KMS-11 (cell line): ENCODE data around the gene DOK7.

Experiments used
- H2AFZ ChIP-seq: fragments of 200-600 bp; sonication (generic); 2 replicates; pipeline ENCODE4 v1.6.1; 2016; ENCODE audit warnings: antibody characterized with exemption, mixed run types, low read depth
- H3K27ac ChIP-seq: fragments of 200-600 bp; sonication (generic); 2 replicates; pipeline ENCODE4 v1.6.1; 2016; ENCODE audit warnings: mild to moderate bottlenecking, mixed run types
- H3K27me3 ChIP-seq: fragments of 200-600 bp; sonication (generic); 2 replicates; pipeline ENCODE4 v1.6.1; 2017; ENCODE audit warnings: mild to moderate bottlenecking, low read depth, mixed run types, moderate library complexity; ENCODE audit not compliant: insufficient read depth
- H3K36me3 ChIP-seq: fragments of 200-600 bp; sonication (generic); 2 replicates; pipeline ENCODE4 v1.6.1; 2017; ENCODE audit warnings: mild to moderate bottlenecking, mixed run types; ENCODE audit not compliant: insufficient read depth
- H3K4me1 ChIP-seq: fragments of 200-600 bp; sonication (generic); 2 replicates; pipeline ENCODE4 v1.6.1; 2016; ENCODE audit warnings: mild to moderate bottlenecking, low read depth, mixed run types; ENCODE audit not compliant: poor library complexity, severe bottlenecking
- H3K4me2 ChIP-seq: fragments of 200-600 bp; sonication (generic); 2 replicates; pipeline ENCODE4 v1.7.0; 2016; ENCODE audit warnings: mild to moderate bottlenecking, mixed run types
- H3K4me3 ChIP-seq: fragments of 200-600 bp; sonication (generic); IDR thresholded peaks from 2 replicates; pipeline ENCODE4 v1.6.1; 2017; ENCODE audit warnings: low read depth, low read length, mixed read lengths; ENCODE audit not compliant: insufficient read depth
- H3K79me2 ChIP-seq: fragments of 200-600 bp; sonication (generic); 2 replicates; pipeline ENCODE4 v1.6.1; 2016; ENCODE audit warnings: low read depth, mixed run types; ENCODE audit not compliant: insufficient read depth
- H3K9ac ChIP-seq: fragments of 200-600 bp; sonication (generic); 2 replicates; pipeline ENCODE4 v1.6.1; 2016; ENCODE audit warnings: mild to moderate bottlenecking, mixed run types
- H4K20me1 ChIP-seq: fragments of 200-600 bp; sonication (generic); 2 replicates; pipeline ENCODE4 v1.6.1; 2016; ENCODE audit warnings: mild to moderate bottlenecking, mixed run types; ENCODE audit not compliant: insufficient read depth
- TF ChIP-seq, protein P1 (sequence below): fragments of 200-600 bp; sonication (generic); conservative IDR thresholded peaks from 2 replicates; pipeline ENCODE4 v1.6.1; 2017; ENCODE audit warnings: low read depth, mild to moderate bottlenecking, antibody characterized with exemption, low read length, moderate library complexity, mixed read lengths

Gene DOK7

DNA sequence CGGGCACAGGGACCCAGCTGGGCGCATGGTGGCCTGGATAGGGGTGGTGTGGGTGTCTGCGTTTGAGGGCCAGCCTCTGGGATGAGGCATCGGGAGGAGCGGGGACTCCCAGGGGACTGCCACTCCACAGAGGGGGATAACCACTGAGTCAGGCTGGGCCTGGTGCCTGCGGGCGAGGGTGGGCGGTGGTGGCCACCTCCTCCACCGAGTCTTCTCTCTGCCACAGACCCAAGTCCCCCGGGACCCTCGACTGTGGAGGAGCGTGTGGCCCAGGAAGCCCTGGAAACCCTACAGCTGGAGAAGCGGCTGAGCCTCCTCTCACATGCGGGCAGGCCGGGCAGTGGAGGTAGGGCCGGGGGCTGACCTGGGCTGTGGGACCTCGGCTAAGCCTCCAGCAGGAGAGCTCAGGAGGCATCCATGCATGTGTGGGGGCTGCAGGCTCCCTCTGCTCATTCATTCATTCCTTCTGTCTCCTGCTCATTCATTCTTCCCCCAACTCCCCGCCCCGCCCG, 26.4 kb downstream of the DOK7 start:
- no peak overlapping the region for H3K27ac ChIP-seq
- no peak overlapping the region for H3K4me2 ChIP-seq
- TF ChIP-seq, protein P1, sequence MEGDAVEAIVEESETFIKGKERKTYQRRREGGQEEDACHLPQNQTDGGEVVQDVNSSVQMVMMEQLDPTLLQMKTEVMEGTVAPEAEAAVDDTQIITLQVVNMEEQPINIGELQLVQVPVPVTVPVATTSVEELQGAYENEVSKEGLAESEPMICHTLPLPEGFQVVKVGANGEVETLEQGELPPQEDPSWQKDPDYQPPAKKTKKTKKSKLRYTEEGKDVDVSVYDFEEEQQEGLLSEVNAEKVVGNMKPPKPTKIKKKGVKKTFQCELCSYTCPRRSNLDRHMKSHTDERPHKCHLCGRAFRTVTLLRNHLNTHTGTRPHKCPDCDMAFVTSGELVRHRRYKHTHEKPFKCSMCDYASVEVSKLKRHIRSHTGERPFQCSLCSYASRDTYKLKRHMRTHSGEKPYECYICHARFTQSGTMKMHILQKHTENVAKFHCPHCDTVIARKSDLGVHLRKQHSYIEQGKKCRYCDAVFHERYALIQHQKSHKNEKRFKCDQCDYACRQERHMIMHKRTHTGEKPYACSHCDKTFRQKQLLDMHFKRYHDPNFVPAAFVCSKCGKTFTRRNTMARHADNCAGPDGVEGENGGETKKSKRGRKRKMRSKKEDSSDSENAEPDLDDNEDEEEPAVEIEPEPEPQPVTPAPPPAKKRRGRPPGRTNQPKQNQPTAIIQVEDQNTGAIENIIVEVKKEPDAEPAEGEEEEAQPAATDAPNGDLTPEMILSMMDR: no peak
- H2AFZ ChIP-seq: no peak overlapping the region
- no peak overlapping the region for H3K4me3 ChIP-seq
- no peaks in the 10 kb centered on the region for H3K4me1 ChIP-seq
- no peaks in the 10 kb centered on the region for H3K36me3 ChIP-seq
- no peaks in the 10 kb centered on the region for H4K20me1 ChIP-seq
- peaks cover 19% of the 10 kb centered on the region; the same call in 1 of the 2 replicates for H3K27me3 ChIP-seq
- no peak overlapping the region for H3K9ac ChIP-seq
- H3K79me2 ChIP-seq: no peaks in the 10 kb centered on the region

DNA sequence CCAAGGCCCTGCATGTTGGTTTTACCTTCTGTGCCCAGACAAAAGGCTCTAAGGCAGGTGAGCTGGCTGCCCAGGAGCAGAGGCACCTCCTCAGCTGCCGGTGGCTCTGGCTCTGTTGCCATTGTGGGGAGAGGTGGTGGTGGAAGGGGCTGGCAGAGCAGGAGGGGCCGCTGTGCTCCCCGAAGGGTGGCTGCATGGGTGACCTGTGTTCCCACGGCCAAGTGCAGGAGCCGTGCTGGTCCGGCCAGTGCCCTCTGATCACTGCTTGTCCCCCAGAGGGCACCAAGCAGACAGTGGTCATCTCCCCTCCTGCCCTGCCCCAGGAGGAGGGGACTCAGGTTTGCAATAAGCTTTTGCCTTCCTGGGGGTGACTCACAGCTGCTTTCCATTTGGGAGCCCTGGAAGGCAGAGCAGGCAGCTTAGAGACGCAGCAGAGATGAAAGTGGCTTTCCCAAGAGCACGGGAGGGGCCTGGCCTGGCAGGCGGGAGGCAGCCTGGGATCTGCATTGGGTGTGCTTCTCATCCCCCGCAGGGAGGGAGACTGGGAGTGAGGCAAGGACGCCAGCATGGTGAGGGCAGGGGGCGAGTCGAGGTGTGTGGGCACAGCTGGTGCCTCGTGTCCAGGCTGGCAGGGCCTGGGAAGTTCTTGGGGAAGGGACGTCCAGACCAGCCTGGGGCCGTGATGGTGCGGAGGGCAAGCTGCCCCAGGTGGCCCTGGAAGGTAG, 28.7 kb downstream of the DOK7 start:
- Histone ChIP-seq H3K9ac (no peak overlapping the region), H3K27ac (no peak overlapping the region), H3K79me2 (no peaks in the 10 kb centered on the region), H3K36me3 (no peaks in the 10 kb centered on the region), H2AFZ (no peak overlapping the region), H3K4me2 (no peak overlapping the region), H3K27me3 (peaks cover 16% of the 10 kb centered on the region; the same call in 1 of the 2 replicates), H4K20me1 (no peaks in the 10 kb centered on the region), H3K4me1 (no peaks in the 10 kb centered on the region), H3K4me3 (no peak overlapping the region)
- TF ChIP-seq, protein P1: no peak

DNA sequence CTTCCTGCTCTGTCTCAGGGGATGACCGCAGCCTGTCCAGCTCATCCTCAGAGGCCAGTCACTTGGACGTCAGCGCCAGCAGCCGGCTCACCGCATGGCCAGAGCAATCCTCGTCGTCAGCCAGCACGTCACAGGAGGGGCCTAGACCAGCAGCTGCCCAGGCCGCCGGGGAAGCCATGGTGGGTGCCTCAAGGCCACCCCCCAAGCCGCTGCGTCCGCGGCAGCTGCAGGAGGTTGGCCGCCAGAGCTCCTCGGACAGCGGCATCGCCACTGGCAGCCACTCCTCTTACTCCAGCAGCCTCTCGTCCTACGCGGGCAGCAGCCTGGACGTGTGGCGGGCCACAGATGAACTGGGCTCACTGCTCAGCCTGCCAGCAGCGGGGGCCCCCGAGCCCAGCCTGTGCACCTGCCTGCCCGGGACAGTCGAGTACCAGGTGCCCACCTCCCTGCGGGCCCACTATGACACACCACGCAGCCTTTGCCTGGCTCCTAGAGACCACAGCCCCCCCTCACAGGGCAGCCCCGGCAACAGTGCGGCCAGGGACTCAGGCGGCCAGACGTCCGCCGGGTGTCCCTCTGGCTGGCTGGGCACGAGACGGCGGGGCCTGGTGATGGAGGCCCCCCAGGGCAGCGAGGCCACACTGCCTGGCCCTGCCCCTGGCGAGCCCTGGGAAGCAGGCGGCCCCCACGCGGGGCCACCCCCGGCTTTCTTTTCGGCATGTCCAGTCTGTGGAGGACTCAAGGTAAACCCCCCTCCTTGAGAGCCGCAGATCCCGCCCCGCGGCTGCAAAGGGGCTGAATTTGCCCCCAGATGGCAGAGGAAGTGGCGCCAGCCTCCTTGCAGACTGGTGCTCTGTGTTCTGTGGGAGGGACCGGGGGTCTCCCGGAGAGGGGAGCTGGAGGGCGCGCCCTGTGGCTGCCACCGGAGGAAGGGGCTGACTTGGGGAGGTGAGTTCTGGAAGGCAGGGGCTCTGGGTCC, 29.9 kb downstream of the DOK7 start:
- no peaks in the 10 kb centered on the region for H3K4me1 ChIP-seq
- H3K27me3 ChIP-seq: peaks cover 16% of the 10 kb centered on the region; the same call in 1 of the 2 replicates
- no peak overlapping the region for H3K27ac ChIP-seq
- H3K4me3 ChIP-seq: no peak overlapping the region
- no peak overlapping the region for H2AFZ ChIP-seq
- H3K4me2 ChIP-seq: no peak overlapping the region
- TF ChIP-seq, protein P1: no peak
- H3K79me2 ChIP-seq: no peaks in the 10 kb centered on the region
- no peaks in the 10 kb centered on the region for H3K36me3 ChIP-seq
- H3K9ac ChIP-seq: no peak overlapping the region
- H4K20me1 ChIP-seq: no peaks in the 10 kb centered on the region

DNA sequence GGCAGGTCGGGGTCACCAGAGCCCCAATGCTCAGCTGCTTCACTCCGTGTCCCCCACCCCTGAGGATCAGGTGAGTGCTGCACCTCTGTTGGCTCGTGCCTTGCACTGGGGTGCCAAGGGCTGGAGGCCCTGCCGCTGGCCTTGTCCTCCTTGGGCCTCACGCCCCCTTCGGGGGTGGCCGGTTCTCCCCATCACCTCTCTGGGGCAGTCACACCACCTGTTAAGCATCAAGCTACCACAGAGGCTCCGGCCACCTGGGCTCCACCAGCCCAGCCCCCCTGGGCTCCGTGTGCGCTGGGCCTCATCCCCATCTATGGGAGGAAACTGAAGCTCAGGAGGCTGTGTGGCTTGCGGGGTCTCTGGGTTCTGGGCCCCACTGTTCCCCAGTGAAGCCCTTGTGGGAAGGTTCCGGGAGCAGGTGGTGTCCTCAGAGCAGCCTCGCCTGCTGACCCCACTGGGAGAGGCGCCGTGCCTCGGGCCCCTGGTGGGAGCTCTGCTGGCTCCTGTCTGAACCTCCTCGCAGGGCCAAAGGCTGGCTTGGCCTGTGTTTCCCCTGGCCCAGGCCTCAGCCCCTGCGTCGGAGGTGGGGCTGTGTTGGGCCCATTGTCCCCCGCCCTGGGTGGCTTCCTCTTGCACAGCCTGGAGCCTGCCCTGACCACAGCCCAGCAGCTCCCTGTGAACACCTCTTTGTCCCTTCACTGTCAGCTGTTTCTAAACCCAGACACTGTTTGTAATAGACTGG, 30.8 kb downstream of the DOK7 start:
- Histone ChIP-seq H3K4me1 (no peaks in the 10 kb centered on the region), H3K36me3 (no peaks in the 10 kb centered on the region), H3K79me2 (no peaks in the 10 kb centered on the region), H3K4me3 (no peak overlapping the region), H3K27ac (no peak overlapping the region), H3K9ac (no peak overlapping the region), H4K20me1 (no peaks in the 10 kb centered on the region), H2AFZ (no peak overlapping the region), H3K4me2 (no peak overlapping the region), H3K27me3 (peaks cover 16% of the 10 kb centered on the region; the same call in 1 of the 2 replicates)
- TF ChIP-seq, protein P1: no peak
